NB4 (cell line): ENCODE results near the gene DTHD1.

Experiments used
- POLR2A ChIP-seq: IDR thresholded peaks from 2 replicates; pipeline ENCODE4 v1.6.1; 2011; ENCODE audit warnings: mild to moderate bottlenecking; ENCODE audit not compliant: insufficient read length; ENCODE audit errors: extremely low read depth
- TF ChIP-seq, protein P1 (sequence below): IDR thresholded peaks from one replicate; pipeline ENCODE4 v1.5.1; 2012; ENCODE audit warnings: low read depth, low read length

DNA sequence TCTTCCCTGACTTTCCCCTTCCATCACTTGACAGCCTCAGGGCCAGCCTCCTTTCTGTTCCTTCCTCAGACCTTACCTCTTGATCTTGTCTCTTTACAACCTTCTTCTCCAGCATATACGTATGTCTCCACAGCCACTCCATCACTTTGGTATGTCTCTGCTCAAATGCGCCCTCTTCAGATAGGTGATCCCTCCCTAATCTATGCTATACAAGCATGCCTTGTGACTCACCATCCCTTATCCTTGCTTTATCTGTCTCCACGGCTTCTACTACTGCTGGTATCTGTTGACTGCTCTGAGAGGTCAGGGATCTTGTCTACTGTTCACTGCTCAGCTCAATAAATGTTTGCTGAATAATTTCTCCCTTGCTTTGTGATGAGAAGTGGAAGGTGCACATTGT lies 46.1 kb upstream of the DTHD1 start:
- no peak for TF ChIP-seq POLR2A
- TF ChIP-seq, protein P1, sequence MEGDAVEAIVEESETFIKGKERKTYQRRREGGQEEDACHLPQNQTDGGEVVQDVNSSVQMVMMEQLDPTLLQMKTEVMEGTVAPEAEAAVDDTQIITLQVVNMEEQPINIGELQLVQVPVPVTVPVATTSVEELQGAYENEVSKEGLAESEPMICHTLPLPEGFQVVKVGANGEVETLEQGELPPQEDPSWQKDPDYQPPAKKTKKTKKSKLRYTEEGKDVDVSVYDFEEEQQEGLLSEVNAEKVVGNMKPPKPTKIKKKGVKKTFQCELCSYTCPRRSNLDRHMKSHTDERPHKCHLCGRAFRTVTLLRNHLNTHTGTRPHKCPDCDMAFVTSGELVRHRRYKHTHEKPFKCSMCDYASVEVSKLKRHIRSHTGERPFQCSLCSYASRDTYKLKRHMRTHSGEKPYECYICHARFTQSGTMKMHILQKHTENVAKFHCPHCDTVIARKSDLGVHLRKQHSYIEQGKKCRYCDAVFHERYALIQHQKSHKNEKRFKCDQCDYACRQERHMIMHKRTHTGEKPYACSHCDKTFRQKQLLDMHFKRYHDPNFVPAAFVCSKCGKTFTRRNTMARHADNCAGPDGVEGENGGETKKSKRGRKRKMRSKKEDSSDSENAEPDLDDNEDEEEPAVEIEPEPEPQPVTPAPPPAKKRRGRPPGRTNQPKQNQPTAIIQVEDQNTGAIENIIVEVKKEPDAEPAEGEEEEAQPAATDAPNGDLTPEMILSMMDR, result peak; percentile 6
